Stimulated activated naive CD4-positive, alpha-beta T cell treated with Interleukin-2 at 50 U/mL for 16 hours (primary cell): Measurements from ENCODE around the gene MAP3K14.
"Not testable (repeated sequence)": the region's sequence is repeated elsewhere in the genome, so short reads cannot be mapped to it uniquely, and the experiment has no call there.

Experiments
- DNase-seq: peaks from one replicate; lab custom pipeline; 2025; lab: John Stamatoyannopoulos, UW

Gene MAP3K14

DNA sequence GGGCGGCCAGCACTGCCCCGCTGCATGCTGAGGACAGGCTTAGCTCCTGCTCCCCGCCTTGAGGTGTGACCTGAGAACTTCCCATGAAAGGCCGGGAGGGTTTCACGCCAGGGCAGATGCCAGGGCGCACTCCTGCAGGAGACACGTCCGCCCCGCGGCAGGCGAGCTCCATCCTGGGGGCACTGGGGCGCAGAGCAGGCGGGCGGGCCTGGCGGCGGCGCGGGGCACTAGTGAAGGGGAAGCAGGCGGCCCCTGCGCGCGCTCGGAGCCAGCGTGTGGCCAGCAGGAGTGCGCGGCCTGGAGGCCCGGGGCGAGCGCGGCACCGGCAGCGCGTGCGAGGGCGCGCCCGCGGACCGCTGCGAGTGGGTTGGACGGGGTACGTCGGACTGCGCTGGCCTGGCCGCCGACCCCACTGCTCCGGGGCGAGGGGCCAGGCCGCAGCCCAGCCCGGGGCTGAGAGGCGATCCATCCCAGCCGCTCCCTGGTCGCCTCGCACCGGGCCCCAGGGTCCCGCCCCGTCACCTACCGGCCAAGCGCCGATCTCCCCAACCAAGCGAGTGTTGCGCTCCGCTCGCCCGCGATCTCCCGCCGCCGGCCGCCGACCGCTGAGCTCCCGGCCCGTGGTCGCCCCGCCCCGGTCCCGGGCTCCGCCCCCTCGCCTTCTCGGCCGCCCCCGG, at the start of gene MAP3K14:
MAP3K14 (minus strand) TSS at position 587 of the 677 bp plus-strand sequence. CDS start 26,275 bp downstream, outside the sequence.
- peak; percentile 52 for DNase-seq

DNA sequence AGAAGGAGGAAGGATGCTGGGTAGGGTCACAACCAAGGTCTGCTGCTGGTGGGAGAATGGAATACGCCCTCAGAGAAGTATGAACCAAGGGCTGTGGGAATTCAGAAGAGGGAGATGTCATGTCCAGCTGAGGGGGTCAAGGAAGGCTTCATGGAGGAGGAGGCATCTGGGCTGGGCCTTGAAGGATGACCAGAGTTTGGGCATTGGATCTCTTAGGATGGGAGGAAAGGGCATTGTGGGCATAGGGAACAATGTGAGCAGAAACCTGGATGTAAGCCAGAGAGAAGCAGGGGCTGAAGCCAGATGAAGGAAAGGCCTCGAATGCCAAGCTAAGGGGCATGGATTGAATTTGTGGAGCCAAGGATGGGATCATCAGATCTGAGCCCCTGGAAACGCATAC, 49.2 kb upstream of the MAP3K14 start:
- no peak for DNase-seq

DNA sequence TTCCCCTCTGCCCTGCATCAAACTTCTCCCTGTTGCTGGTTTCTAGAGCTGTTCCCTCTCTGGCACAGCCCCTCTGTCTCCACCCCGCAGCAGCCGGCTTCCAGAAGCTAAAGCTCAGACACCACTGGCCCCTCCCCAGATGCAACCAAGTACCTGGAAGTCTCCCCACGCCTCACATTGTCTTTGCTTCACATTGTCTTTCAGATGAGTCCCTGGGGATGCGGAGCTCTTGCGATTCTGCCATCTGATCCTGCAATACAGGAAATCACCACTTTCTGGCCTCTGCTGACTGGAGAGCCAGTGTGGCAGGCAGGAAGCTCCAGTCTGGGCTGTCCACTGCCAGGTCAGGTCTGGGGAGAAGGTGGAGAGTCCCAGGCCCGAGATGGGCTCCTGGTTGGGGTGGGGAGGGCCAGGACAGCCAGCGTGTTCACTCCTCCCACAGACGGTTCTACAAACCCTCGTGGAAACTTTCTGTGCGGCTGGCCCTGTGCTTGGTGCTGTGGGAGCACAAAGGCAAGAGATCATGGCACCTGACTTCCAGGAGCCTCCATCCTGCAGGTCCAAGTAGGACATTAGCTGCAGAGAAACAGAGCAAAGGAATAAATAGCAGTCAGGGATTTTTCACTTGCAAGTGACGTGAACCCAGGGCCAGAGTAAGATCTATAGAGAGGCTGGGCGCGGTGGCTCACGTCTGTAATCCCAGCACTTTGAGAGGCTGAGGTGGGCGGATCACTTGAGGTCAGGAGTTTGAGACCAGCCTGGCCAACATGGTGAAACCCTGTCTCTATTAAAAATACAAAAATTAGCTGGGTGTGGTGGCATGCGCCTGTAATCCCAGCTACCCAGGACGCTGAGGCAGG, 47.9 kb upstream of the MAP3K14 start:
- no peak for DNase-seq

DNA sequence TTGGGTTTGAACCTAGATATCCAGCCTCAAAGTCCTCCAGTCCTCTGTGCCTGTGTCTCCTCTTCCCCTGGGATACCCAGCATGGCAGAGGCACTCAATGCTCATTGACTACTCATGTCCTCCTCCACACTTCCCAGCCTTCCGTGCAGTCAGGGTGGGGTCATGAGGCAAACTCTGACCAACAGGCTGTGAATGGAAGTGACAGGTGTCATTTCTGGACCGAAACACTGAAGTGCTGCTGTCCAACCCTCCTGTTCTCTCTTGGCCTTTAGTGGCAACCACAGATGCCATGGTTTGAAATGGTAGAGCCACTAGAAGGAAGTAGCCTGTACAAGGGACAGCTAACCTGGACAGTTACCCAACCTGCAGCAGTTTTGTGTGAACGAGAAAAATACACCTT, 46.7 kb upstream of the MAP3K14 start:
- DNase-seq: no peak

DNA sequence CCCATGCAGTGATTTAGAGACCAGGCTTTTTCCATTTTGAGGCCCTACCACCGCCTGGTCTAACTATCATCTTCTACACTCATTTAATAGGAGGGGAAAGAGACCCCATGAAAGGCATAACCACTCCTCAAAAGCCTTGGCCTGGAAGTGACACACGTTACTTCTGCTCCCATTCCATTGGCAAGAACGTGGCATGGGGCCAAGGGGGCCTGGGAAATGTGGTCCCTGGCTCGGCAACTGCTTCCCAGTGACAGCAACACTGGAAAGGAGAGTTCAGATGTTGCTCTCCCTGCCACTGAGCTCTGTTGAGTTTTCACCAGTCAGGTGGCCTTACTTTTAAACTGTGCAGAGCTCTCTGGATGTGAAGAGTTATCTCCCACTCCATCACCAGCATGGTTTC, 45.2 kb upstream of the MAP3K14 start:
- DNase-seq: no peak

DNA sequence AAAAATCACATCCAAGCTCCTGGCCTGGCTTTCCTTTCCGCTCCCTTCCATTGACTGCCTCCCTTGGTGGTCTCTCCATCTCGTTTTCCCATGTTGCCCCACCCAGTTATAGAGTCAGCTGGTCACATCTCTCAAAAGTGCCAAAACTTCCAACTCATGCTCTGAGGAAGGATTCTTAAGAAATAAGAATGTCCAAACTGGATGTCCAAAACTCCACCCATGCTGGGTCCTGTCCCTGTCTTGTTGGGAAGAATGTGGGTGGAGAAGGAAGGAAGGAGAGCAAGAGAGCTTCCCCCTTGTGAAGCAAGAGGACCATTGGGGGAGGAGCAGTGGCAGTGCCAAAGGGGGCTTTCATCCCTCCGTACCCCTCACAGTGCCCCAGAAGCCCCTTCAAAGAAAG, 44.6 kb upstream of the MAP3K14 start:
- no peak for DNase-seq

DNA sequence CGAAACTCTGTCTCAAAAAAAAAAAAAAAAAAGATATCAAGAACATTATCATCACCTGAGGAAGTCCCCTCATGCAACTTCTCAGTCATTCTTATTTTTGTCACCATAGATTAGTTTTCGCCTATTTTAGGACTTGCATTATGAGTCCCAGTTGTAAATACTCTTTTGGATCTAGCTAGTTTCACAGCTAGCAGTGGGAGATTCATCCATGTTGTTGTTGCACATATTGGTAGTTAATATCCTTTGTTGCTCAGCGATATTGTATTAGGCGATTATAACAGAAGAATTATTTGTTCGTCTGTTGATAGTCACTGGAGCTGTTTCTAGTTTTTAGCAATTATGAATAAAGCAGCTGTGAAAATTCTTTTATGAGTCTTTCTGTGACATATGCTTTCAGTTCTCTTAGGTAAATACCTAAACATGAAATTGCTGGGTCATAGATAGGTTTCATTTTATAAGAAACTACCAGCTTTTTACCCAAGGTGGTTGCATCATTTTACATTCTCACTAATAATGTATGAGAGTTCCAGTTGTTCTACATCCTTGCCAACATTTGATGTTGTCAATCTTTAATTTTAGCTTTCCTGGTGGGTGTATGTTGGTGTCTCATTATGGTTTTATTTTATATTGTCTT, 40.7 kb upstream of the MAP3K14 start:
- DNase-seq: no peak

DNA sequence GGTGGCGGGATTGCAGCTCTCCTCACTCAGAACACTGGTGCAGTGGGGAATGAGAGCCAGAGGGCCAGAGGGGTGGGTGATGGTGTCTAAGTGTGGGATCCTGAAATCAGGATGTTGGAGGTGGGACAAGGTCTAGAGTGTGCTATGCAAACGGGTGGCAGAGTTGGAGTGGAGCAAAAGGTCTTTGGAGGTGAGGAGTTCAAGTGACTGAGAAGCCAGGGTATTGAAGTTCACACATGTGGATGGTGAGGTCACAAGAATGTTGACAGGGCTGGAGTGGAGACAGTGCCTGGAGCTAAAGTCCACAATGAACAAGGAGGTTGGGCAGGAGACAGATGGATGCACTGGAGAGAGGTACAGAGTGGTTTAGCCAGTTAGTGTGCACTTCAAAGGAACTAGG, 38.3 kb upstream of the MAP3K14 start:
- DNase-seq: no peak

DNA sequence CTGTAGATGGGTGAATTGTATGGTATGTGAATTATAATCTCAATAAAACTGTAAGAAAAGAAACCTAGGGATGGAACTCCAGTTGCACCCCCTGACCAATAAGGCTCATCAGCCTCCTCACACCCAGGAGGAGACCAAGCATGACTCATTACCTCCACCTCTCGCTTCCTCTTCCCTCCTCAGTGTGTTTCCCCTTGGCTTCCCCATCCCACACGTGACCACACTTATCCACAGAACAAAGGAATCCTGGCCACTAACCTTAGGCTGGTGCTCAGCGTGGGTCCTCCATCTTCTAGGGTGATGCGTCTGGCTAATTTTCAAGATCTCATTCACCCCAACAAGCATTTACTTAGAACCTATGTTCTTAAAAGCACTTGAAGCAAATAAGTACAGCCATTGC, 36.2 kb upstream of the MAP3K14 start:
- peak; percentile 28 for DNase-seq

DNA sequence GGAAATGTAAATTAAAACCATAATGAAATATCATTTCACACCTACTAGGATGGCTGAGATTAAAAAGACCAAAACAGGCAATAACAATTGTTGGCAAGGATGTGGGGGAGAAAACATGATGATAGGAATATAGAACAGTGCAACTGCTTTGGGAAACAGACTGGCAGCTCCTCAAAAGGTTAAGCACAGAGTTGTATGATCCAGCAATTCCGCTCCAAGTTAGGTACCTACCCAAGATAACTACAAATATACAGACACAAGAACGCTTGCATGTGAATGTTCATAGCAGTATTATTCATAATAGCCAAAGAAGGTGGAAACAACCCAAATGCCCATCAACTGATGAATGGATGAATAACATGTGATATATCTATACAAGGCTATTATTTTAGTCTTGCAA, 35.0 kb upstream of the MAP3K14 start:
- no peak for DNase-seq

DNA sequence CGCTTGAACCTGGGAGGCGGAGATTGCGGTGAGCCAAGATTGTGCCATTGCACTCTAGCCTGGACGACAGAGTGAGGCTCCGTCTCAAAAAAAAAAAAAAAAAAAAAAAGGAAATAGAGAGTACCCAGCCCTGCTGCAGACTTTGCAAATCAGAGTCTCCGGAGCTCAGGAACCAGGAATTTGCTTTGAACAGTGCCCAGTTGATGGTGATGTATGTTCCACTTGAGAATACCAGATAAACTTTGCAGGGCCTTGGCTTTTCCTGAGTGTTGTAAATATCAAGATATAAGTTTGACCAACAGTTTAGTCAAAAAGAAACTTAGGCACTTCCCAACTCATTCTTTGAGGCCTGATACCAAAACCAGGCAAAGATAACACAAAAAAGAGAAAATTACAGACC, 30.6 kb upstream of the MAP3K14 start:
- DNase-seq: no peak

DNA sequence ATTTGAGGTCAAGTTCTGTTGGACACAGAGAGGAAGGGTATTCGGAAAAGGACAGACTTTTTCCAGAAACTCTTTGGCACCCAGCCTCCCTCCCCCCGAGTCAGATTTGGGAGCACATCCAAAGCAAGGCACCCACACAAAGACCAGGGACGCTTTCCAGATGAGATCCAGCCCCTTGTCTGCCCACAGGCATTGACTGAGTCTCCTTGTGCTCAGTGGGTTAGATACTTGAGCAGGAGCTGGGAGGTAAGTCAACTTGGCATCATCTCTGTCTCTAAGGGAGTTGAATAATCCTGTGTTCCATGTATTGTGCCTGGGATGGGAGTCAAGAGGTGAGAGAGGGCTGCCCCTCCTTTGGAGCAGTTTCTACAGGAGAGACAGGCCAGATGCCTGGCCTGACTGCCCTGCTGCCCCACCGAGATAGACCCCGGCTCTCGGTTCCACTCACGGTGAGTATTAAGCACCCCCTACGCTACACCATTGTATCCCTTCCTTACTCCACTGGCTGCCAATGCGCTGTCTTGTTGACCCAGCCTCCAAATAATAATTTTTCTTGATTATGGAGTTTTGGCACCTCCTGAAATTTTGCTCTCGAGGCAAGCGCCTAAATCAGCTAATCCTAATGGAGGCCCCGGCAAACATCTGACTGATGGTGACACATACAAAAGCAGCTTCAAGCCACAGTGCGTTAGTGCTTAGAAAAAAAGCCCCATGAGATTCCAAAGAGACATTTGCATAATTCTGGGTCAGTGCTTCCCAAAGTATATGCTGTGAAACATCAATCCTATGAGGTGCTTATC, 29.6 kb upstream of the MAP3K14 start:
- no peak for DNase-seq

DNA sequence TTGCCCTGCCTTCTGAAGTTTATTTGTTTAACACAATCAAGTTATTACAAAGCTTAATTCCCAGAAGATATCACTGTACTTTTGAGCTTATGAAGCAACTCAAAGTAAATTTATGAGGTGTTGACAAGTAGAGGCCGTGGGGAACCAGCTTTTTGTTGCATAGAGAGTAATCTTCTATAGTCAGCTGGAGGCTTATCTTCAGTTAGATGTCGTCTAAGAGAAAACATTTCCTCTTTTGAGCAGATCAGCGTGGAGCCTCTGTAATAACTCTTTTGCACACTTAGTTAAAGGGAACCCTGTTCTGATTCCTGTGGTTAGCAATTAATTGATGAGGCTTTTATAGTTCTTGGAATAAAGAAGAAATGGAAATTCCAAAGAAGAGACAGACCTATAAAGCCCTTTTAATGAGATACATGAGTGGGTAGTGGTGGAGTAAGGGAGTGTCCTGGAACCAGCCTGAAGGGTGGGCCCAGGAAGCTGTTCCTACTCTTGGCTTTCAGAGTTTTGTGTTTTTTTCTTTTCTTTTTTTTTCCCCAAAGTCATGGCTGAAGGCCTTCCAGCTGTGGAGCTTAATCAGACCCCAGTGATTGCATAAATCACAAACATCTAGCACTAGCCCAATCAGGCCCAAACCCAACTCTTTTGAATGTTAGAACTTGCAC, 28.9 kb upstream of the MAP3K14 start:
- DNase-seq: no peak

DNA sequence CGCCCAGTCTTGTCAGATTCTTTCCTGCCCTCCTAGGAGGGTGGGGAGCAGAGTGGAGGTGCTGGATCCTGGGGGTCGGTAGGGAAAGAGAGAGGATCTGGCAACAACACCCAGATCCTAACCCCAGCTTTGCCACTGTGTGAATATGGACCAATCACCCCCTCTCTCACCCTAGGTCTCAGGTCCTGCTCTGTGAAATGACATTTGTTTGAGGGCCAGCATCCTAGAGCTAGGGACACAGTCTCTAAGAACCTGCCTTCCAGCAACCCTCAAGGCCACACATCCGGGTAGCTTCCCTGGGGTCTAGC, 28.4 kb upstream of the MAP3K14 start:
- DNase-seq: no peak

DNA sequence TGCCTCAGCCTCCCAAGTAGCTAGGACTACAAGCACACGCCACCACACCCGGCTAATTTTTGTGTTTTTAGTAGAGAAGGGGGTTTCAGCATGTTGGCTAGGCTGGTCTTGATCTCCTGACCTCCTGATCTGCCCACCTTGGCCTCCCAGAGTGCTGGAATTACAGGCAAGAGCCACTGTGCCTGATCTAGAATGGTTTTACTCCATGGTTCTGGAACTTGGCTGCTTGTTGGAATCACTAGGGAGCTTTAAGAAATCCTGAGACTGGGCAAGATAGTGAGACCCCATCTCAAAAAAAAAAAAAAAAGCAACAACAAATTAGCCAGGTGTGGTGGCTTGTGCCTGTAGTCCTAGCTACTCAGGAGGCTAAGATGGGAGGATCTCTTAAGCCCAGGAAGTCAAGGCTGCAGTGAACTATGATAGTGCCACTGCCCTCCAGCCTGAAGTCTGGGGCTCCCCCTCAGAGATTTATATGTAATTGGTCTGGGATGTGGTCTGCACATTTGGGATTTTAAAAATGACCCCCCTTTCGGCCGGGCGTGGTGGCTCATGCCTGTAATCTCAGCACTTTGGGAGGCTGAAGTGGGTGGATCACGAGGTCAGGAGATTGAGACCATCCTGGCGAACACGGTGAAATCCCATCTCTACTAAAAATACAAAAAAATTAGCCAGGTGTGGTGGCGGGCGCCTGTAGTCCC, 27.3 kb upstream of the MAP3K14 start:
- DNase-seq: not testable (repeated sequence)

DNA sequence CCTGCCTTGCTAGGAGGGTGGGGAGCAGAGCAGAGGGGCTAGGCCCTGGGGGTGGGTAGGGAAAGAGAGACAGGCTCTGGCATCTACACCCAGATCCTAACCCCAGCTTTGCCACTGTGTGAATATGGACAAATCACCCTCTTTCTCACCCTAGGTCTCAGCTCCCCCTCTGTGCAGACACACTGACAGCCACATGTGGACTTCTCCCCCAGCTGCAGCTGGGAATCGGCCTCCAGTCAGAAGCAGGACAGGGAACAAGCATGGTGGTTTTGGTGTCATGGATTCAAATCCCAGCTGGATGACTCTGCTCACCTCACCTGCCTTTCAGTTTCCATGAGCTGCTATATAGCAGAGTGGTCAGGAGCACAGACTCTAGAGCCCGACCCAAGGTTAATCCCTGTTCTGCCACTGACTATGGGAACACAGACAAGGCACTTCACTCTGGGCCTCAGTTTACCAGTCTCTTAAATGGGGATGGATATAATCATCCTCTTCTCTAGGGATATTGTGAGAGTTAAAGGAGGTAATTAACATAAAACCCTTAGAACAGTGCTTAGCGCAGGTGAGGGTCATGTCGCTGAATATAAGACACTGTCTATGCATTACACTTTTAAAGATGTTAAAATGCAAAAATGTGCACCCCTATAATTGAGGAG, 26.2 kb upstream of the MAP3K14 start:
- no peak for DNase-seq

DNA sequence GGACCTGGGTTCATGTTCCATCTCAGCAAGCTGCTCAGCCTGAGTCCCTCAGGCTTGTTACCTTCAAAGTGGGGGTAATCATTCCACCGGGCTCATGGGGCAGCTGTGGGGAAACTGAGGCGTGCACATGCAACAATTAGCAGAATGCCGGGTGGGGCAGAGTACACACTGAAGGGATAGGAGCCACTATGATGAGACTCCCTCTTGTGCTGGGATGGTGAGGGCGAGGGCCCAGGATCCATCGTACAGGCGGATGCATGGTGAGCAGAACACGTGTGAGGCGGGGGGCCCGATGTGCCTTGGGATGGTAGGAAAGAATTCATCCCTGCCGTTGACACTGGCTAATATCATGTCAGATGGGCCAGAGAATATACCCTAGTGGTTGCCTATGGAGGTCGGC, 25.5 kb upstream of the MAP3K14 start:
- DNase-seq: no peak

DNA sequence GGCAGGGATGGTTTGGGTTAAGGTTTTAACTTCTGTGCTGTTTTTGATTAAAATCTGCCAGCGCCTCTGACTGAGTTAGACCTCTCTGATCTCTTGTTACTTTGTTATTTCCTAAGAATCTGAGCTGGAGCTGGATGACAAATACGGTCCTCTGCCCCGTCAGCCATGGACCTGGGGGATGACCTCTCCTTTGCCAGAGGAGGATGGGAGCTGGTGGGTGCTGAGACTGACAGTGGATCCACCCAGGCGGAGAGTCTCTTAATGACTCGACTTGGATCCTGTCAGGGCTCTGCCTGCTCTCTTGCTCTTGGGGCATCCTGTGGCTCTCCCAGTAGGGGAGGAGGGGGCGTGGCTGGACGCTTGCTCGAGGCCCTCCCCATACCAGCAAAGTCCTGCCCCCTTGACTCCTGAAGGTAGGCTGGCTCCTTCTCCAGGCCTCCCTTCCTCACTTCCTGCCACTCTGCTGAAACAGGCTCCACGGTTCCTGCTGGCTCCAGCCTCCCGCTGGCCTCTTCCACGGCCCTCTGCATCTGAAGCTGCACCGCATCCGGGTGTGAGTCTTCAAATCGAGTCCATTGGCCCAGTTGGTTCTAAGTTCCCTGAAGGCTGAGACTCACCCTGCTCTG, 24.8 kb upstream of the MAP3K14 start:
- DNase-seq: no peak

DNA sequence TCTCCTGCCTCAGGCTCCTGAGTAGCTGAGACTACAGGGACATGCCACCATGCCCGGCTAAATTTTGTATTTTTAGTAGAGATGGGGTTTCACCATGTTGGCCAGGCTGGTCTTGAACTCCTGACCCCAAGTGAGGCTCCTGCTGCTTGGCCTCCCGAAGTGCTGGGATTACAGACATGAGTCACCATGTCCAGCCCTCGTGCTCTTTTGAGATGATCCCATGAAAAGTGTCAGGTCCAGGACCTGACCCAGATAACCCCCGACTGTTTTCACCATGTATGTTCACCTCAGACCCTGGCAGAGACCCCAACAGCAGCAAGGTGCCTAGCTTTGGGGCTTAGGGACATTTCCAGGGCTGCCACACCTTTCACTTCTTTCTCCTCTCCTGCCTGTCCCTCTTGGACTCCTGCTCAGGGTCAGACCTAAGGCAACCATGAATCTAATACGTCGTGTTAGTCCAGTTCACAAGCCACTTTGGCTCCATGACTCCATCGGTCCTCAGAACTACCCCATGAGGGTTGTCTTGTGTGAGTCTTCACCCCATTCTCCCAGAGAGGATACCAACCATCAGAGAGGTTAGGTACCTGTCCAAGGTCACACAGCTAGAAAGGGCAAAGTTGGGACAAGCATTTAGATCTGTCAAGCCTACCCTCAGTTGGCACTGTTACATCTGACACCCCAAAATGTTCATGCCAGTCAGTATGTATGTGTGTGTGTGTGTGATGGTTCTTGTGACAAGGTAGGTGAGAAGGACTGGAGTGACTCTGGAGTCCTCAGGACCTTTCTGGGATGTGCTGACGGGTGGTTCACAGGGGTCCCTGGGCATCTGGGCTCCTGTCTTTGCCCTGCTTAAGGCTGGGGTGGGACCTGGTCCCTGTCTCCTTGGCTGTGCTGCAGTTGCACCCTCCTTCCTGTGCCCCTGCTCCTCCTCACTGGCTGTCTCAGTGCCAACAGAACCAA, 23.1 kb upstream of the MAP3K14 start:
- no peak for DNase-seq
